Superior temporal gyrus (tissue), 1 donor: ENCODE measurements around the gene UNC119B.

ENCODE experiments used
- DNase-seq: peaks from one replicate; pipeline ENCODE4 v3.0.0-alpha.2; 2016; ENCODE audit errors: extremely low spot score

The UNC119B gene

DNA sequence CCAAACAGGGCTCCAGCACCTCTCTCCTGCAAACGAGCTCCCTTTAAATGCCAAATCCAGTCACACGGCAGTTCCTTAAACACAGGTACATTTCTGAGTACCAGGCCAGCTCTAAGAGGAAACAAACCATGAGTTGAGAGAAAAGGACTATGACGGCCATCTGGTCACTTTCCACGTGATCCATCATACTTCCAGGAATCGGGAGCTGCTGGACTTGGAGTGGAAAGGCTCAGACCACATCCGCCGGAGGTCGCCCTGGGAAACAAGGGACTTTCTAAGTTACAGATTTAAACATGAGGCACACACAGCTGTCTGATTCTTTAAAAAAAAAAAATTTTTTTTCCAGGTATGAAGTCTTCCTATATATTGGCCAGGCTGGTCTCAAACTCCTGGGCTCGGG, 54.6 kb downstream of the UNC119B start:
- no peak for DNase-seq

DNA sequence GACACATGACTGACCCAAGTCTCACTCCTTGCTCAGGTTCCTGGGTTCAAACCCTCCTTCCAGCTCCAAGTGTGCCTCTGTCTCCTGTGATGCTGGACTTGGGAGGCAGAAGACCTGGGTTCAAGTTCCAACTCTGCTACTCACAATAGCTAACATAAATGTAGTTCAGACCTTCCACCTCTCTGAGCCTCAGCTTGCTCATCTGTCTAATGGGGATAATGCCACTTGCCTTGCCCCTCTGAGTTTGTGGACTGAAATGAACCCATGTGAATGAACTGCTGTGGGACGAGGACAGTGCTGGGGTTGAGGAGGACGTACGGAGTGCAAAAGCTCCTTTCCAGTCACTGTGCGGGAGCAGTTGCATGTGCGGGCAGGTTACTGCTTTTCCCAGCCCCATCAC, 56.3 kb downstream of the UNC119B start:
- DNase-seq: no peak

DNA sequence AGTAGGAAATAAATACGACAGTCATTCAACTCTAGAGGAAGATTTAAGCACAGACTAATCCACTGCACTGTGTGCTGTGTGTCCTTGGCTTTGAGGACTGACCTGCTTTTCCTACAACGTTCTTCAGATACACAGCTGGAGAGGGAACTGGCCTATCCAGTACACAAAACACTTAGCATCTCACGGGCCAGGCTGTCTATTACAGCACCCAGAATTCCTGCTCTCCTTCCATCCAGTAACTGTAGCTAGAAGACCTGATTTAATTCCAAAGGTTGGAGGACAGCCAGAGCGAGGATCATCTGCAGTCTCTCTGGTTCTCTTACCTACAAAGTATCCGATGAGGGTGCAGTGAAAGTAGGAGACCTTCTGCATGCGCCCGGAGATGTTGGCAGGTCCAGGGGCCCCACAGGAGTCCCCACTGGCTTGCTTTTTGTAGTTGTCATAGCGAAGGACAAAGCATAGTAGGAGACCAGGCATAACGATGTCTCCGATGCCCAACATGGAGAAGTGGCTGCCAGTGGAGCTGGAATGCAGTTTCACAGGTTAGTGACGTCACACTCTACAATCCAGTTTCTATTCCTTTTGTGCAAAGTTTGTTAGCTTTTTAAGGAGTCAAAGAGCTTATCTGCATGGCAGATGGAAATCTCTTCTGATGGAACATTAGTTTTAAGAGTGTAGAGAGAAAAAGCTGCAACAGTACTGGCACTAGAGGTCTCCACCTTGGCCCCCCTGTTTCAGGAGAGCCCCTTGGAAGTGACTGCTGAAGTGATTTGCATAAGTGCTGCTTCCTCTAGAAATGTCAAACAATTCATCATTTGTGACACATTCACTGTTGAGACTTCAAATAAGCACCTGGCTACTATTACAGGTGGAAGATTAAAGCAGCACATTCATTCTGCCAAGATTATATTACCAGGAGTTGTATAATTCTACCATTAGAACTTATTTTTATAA, 57.1 kb downstream of the UNC119B start:
- DNase-seq: no peak

DNA sequence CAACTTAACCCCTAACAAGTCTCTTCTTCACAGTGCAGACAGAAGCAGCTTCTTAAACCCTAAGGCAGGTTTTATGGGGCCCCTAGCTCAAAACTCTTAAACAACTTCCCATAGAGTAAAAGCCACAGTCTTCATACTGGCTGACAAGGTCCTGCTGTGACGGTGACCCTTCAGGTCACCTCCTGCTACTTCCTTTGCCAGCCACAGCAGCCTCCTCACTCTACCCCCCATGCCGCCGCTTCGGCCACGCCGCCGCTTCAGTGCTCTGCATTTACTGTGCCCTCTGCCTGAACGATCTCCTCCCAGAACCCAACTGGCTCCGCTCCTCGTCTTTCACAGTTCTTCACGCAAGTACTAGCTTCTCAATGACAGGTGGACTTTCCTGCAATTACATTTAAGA, 60.8 kb downstream of the UNC119B start:
- DNase-seq: no peak
